Myocyte (in vitro differentiated cells): Measurements from ENCODE around the gene PPP1R13L. TPM values are rescaled to one million over a fixed set of nuclear protein-coding genes. Genes with fewer than 3 reads are reported as not detected.
"Not testable (repeated sequence)": the region's sequence is repeated elsewhere in the genome, so short reads cannot be mapped to it uniquely, and the experiment has no call there.

ENCODE experiments used
- DNase-seq: peaks from one replicate; pipeline ENCODE4 v3.0.0-alpha.2; 2012; ENCODE audit warnings: low read depth
- total RNA-seq: library from RNA; depleted of rRNA; stranded (reverse); fragments of >200 nt; gene quantifications from 2 replicates; pipeline ENCODE4 v1.2.3, GENCODE V29; 2014

PPP1R13L gene
- total RNA-seq, 1 donor from 2014 or later: 1.3 TPM

GRCh38 chr19:45437328-45437727 lies 32.5 kb upstream of the PPP1R13L start:
- no peak for DNase-seq

GRCh38 chr19:45432543-45432942 lies 27.7 kb upstream of the PPP1R13L start:
- not testable (repeated sequence) for DNase-seq

- DNase-seq: not testable (repeated sequence)
Observed at GRCh38 chr19:45431008-45431407, 26.1 kb upstream of the PPP1R13L start.

- not testable (repeated sequence) for DNase-seq
Observed at GRCh38 chr19:45429896-45430295, 25.0 kb upstream of the PPP1R13L start.

GRCh38 chr19:45428384-45429231 lies 23.7 kb upstream of the PPP1R13L start:
- DNase-seq: peak; percentile 82

GRCh38 chr19:45424191-45425058 lies 19.6 kb upstream of the PPP1R13L start:
- peak; percentile 87 for DNase-seq

- DNase-seq: peak; percentile 95
Observed at GRCh38 chr19:45423589-45424190, 18.8 kb upstream of the PPP1R13L start, which contains the start of gene ERCC1. Gene ERCC1 (minus strand): TSS chr19:45423917. CDS start chr19:45423374, 543 bp downstream.

GRCh38 chr19:45423033-45423588 lies 18.2 kb upstream of the PPP1R13L start:
- DNase-seq: no peak

GRCh38 chr19:45421947-45422498 lies 17.2 kb upstream of the PPP1R13L start:
- no peak for DNase-seq

GRCh38 chr19:45420871-45421270 lies 16.0 kb upstream of the PPP1R13L start:
- DNase-seq: no peak

- DNase-seq: no peak
Observed at GRCh38 chr19:45420356-45420755, 15.5 kb upstream of the PPP1R13L start.

- DNase-seq: no peak
Observed at GRCh38 chr19:45419895-45420294, 15.0 kb upstream of the PPP1R13L start.

- peak; percentile 87 for DNase-seq
Observed at GRCh38 chr19:45419396-45419795, 14.5 kb upstream of the PPP1R13L start.

GRCh38 chr19:45418802-45419201 lies 13.9 kb upstream of the PPP1R13L start:
- no peak for DNase-seq

GRCh38 chr19:45417151-45417550 lies 12.3 kb upstream of the PPP1R13L start:
- no peak for DNase-seq

- DNase-seq: no peak
Observed at GRCh38 chr19:45414468-45414867, 9.6 kb upstream of the PPP1R13L start.

GRCh38 chr19:45413497-45413896 lies 8.6 kb upstream of the PPP1R13L start:
- DNase-seq: no peak

GRCh38 chr19:45410330-45410729 lies 5.5 kb upstream of the PPP1R13L start:
- not testable (repeated sequence) for DNase-seq

- no peak for DNase-seq
Observed at GRCh38 chr19:45409557-45409920, 4.7 kb upstream of the PPP1R13L start.

GRCh38 chr19:45408830-45409556 lies 4.1 kb upstream of the PPP1R13L start:
- DNase-seq: no peak
